Ramos (cell line): ENCODE data around the gene PDLIM4.

Experiments
- in situ Hi-C: fragments of 300-500 bp; cut with MboI; formaldehyde crosslinking; loops from one replicate; pipeline ENCODE4 v1.14.3; 2022; ENCODE audit warnings: low sequenced_read_pairs; ENCODE audit not compliant: unreplicated experiment

The PDLIM4 gene

DNA sequence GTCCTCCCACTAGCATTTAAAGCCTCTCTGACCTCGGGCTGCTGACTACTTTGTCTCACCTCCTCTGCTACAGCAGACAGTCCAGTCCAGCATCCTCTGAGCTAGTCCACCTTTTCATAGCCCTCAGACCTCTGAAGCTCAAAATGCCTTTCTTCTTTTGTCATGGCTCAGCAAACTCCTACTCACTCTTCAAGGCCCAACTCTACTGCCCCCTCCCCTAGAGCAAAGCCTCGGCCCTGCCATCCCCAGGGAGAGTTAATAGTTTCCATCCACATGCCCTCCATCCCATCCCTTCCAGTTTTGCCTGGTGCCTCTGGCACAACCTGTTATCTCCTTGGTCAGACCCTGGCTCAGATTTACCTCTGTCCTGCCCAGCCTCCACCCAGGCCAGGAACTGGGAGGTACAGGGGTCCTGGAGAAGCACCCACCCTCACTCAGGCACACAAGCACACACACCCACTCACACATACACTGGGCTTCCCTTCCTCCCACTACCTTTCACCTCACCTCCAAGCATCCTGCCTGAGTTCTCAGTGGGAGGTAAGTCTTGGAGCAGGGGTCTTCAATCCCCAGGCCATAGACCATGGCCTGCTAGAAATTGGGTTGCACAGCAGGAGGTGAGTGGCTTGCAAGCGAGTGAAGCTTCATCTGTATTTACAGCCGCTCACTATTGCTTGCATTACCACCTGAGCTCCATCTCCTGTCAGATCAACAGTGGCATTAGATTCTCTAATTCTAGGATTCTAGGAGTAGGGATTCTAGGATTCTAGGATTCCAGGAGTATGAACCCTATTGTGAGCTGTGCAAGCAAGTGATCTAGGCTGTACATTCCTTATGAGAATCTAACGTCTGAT, 18.1 kb downstream of the PDLIM4 start:
- in situ Hi-C loops = no loop called here

DNA sequence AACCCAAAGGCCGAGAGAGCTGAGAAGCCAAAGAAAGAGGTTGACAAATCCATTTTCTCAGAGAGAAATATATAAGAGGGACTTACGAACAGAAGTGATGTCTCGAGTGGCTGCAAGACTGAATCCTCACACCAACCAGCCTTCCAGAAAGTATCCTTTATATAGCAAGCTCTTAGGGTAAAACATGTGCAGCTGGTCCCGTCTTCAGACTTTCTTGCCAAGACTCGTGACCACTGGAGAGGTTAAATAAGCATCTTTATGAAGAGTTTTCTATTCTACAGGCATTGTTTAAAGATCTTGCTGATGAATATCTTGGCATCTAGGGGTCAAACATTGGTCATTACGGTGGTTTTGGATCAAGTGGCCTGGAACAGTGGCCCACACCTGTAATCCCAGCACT, 19.8 kb downstream of the PDLIM4 start:
- in situ Hi-C loops = no loop called here

GRCh38 chr5:132277971-132278853, 20.7 kb downstream of the PDLIM4 start:
- in situ Hi-C loops = no loop called here

DNA sequence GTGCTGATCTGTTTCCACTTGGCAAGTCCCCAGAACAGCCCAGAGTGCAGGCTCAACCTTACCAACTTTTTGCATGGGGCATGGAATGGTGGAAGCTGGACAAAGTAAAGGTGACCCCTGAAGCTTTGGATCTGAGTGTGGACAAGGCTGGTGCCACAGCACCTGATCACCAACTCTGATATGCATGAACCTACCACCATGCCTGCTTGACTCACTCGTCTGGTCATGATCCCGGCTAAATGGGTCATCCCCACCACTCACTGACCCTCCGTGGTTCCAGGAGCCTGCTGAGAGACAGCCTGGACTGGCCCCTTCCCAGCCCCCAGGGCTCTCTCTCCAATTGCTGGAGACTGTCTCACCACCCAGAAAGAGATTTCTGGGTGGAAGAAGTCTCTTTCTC, 22.3 kb downstream of the PDLIM4 start:
- in situ Hi-C loops = no loop called here

DNA sequence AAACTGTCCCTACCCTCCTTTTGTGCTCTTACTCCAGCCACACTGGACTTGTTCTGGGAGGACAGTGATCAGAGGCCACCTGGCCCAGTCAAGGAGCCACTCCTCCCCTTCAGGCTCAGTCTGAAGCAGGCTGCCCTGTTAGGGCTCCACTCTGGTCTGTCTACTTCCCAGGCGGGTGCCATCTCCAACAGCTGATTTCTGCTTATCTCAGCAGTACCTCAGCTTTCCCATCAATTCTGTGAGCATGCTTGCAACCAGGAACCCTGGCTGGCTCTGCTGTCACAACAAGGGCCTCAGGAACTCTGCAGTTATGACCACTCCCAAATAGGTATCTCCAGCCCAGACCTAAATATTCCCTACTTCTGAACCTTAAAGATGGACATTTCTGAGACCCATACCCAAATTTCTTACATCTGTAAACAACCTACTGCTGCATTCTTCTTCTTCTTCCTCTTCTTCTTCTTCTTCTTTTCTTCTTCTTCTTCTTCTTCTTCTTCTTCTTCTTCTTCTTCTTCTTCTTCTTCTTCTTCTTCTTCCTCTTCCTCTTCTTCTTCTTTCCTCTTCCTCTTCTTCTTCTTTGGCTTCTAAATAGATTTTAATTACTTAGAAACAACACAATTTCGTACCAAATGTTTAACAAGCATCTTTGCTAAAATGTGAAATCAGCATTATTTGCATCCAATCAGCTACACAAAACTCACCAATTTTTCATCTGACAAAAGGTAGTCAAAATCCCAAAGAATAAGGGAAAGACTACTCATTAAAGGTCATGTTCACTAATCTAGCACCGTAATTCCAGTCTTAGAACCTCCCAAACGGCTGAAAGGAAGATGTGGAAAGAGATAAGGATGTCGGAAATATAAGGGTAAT, 23.1 kb downstream of the PDLIM4 start:
- in situ Hi-C loops = no loop called here

DNA sequence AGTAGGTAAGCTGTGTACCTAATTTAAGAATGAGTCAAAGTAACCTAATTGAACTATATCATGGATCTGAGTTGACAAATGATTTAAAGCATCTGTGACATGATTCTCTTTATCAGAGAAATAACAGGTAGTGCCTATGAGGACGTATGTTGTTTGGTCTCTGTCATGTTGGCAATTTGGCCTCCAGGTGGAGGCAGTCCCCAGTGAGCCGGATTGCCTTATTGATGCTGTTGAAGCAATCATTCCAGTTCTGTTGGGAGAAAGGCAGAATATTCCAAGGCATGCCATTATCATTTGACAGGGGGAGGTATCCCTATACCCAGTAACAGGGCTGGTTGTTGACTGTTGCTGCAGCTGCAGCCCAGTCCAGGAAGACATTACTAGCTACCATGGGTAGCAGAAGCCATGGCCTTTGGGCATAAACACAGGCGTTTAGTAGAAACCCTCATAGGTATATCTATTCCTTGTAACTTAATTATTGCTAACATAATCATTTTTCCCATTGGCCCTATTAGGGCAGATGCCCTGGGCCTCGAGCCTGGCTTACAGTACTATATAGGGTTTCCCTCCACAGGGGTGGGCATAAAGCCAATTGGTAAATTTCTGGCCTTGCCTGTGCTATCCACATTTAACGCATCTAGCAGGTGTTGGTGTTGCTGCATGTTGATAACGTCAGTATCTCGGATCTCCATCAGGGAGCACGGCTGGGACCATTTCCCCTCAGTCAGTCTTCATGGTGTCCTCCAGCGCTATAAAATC, 24.5 kb downstream of the PDLIM4 start:
- in situ Hi-C loops = no loop called here

DNA sequence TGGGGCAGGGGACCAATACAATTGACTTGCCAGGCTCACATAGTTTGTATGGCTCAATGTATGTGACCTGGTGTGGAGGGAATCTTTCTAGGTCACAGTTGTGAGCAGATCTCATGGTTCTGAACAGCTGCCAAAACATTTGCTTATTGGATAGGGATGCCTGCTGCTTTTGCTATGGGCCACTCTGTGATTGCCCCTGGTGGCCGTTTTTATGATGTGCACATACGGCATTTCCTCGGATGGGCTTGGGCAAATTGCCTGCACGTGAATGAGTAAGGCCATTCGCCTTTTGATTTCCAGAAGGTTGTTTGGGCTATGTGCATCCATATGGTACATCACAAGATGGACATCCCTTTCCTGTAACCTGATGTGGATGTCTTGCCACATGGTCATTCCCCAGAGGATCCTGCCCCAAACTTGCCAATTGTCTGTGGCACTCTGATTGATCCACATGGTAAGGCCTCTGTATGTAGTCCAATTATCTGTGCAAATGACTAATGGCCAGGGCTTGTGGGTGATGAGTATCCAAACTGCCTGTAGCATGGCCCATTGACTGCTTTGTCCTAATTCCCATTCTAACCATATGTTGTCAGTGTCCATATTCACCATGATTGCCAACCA, 26.0 kb downstream of the PDLIM4 start:
- in situ Hi-C loops = no loop called here

GRCh38 chr5:132289097-132289496, 31.6 kb downstream of the PDLIM4 start:
- in situ Hi-C loops = no loop called here

- in situ Hi-C loops = no loop called here
Observed at GRCh38 chr5:132291026-132291425, 33.5 kb downstream of the PDLIM4 start.

- in situ Hi-C loops = no loop called here
Observed at GRCh38 chr5:132293066-132293991, 35.8 kb downstream of the PDLIM4 start.

DNA sequence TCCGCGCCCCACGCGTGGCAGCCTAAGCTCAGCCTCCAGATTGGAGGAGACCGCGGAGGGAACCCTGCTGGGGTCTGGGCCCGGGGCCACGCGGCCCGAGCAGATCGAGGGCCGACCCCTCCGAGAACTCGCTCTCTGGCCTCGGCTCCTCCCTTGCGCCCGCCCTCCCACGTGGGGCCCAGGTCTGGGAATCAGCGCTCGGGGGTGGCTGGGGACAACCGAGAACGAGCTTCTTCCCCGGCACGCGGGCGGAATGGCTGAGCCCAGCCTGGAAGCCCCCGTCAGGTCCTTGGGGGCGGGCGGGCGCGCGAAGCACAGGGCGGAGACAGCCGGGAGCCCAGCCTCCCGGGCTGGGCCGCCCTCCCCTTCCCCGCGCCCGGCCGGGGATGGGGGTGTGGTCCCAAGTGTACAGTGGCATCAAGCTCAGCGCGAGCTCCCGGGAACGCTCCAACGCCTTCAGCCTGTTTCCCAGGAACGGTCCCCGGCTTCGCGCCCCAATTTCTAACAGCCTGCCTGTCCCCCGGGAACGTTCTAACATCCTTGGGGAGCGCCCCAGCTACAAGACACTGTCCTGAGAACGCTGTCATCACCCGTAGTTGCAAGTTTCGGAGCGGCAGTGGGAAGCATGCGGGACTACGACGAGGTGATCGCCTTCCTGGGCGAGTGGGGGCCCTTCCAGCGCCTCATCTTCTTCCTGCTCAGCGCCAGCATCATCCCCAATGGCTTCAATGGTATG, 36.7 kb downstream of the PDLIM4 start, which contains the start of gene SLC22A4:
SLC22A4 (plus strand) TSS at position 403 of the 736 bp plus-strand sequence; CDS start at position 626, 223 bp downstream.
- in situ Hi-C loops = no loop called here

DNA sequence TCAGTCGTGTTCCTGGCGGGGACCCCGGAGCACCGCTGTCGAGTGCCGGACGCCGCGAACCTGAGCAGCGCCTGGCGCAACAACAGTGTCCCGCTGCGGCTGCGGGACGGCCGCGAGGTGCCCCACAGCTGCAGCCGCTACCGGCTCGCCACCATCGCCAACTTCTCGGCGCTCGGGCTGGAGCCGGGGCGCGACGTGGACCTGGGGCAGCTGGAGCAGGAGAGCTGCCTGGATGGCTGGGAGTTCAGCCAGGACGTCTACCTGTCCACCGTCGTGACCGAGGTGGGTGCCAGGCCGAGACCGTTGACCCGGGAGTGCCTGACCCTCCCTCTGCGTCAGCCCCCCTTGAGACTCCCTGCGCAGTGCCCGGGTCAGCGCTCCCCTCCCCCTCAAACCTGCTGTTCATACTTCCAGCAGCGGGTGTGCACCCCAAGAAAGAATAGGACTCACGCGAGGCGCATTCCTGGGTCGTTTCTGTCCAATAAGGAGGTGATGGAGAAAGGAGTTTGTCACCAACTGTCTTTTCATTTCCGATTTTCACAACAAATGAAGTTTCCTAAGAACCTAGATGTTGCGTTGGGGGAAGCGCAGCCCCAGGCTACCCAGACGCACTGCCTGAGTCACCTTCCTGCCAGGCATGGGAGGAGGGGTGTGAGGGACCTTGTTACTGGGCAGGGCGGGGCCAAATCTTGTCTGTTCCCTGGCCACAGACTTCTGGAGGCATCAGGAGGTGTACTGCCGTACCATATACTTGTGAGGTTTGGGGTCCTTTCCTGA, 37.4 kb downstream of the PDLIM4 start:
- in situ Hi-C loops = no loop called here

- in situ Hi-C loops = no loop called here
Observed at GRCh38 chr5:132295505-132296411, 38.3 kb downstream of the PDLIM4 start.

- in situ Hi-C loops = no loop called here
Observed at GRCh38 chr5:132296412-132297016, 39.0 kb downstream of the PDLIM4 start.

- in situ Hi-C loops = no loop called here
Observed at GRCh38 chr5:132297211-132297940, 39.9 kb downstream of the PDLIM4 start.
